ENCODE data around the gene SORCS1.

Gene SORCS1

GRCh38 chr10:106826716-106827115, 337.8 kb downstream of the SORCS1 start:
- no peaks in the 10 kb centered on the region for H3F3A ChIP-seq (ENCODE audit: insufficient read depth)
- no peaks in the 10 kb centered on the region for H3K36me3 ChIP-seq (ENCODE audit: low read length)
- TF ChIP-seq EZH2phosphoT487 (conservative IDR thresholded peaks at IDR 0.05; ENCODE audit: low read length) (no peak), CTCF (IDR thresholded peaks at IDR 0.05; ENCODE audit: insufficient read depth, low read length, poor library complexity, severe bottlenecking) (no peak)
- H3K27me3 ChIP-seq (ENCODE audit: low read length), result no peaks in the 10 kb centered on the region
- no peak overlapping the region for H3K4me3 ChIP-seq (ENCODE audit: insufficient read depth, low read length, poor library complexity, severe bottlenecking)
- H2AFZ ChIP-seq (ENCODE audit: low read depth, low read length, severe bottlenecking), result no peak overlapping the region
- H3K79me2 ChIP-seq (ENCODE audit: insufficient read depth, low read length), result no peaks in the 10 kb centered on the region
- no peaks in the 10 kb centered on the region for H4K20me1 ChIP-seq (ENCODE audit: low read depth, low read length)
- H3K27ac ChIP-seq (ENCODE audit: low read depth, low read length), result no peak overlapping the region
- H3K9me2 ChIP-seq (replicated peaks; ENCODE audit: insufficient read depth, low read length), result no peaks in the 10 kb centered on the region
- H3K9ac ChIP-seq (ENCODE audit: low read length), result no peak overlapping the region
- no peaks in the 10 kb centered on the region for H3K9me3 ChIP-seq (ENCODE audit: insufficient read depth, low read length)
- no peak overlapping the region for H3K4me2 ChIP-seq (ENCODE audit: low read depth, low read length, poor library complexity, severe bottlenecking)

GRCh38 chr10:106825576-106826364, 338.7 kb downstream of the SORCS1 start:
- Histone ChIP-seq H3K9ac (ENCODE audit: low read length) (no peak overlapping the region), H3K9me2 (replicated peaks; ENCODE audit: insufficient read depth, low read length) (no peaks in the 10 kb centered on the region), H3K27me3 (ENCODE audit: low read length) (no peaks in the 10 kb centered on the region), H4K20me1 (ENCODE audit: low read depth, low read length) (no peaks in the 10 kb centered on the region), H3K4me2 (ENCODE audit: low read depth, low read length, poor library complexity, severe bottlenecking) (no peak overlapping the region), H3F3A (ENCODE audit: insufficient read depth) (no peaks in the 10 kb centered on the region), H2AFZ (ENCODE audit: low read depth, low read length, severe bottlenecking) (no peak overlapping the region), H3K9me3 (ENCODE audit: insufficient read depth, low read length) (no peaks in the 10 kb centered on the region), H3K36me3 (ENCODE audit: low read length) (no peaks in the 10 kb centered on the region), H3K27ac (ENCODE audit: low read depth, low read length) (no peak overlapping the region), H3K4me3 (ENCODE audit: insufficient read depth, low read length, poor library complexity, severe bottlenecking) (no peak overlapping the region), H3K79me2 (ENCODE audit: insufficient read depth, low read length) (no peaks in the 10 kb centered on the region)
- no peak for TF ChIP-seq EZH2phosphoT487 (conservative IDR thresholded peaks at IDR 0.05; ENCODE audit: low read length)
- no peak for TF ChIP-seq CTCF (IDR thresholded peaks at IDR 0.05; ENCODE audit: insufficient read depth, low read length, poor library complexity, severe bottlenecking)

- Histone ChIP-seq H3K27me3 (ENCODE audit: low read length) (no peaks in the 10 kb centered on the region), H3K9ac (ENCODE audit: low read length) (no peak overlapping the region), H3F3A (ENCODE audit: insufficient read depth) (no peaks in the 10 kb centered on the region), H3K4me2 (ENCODE audit: low read depth, low read length, poor library complexity, severe bottlenecking) (no peak overlapping the region), H4K20me1 (ENCODE audit: low read depth, low read length) (no peaks in the 10 kb centered on the region), H2AFZ (ENCODE audit: low read depth, low read length, severe bottlenecking) (no peak overlapping the region), H3K36me3 (ENCODE audit: low read length) (no peaks in the 10 kb centered on the region), H3K4me3 (ENCODE audit: insufficient read depth, low read length, poor library complexity, severe bottlenecking) (no peak overlapping the region), H3K79me2 (ENCODE audit: insufficient read depth, low read length) (no peaks in the 10 kb centered on the region), H3K9me3 (ENCODE audit: insufficient read depth, low read length) (no peaks in the 10 kb centered on the region), H3K9me2 (replicated peaks; ENCODE audit: insufficient read depth, low read length) (no peaks in the 10 kb centered on the region), H3K27ac (ENCODE audit: low read depth, low read length) (no peak overlapping the region)
- TF ChIP-seq EZH2phosphoT487 (conservative IDR thresholded peaks at IDR 0.05; ENCODE audit: low read length) (no peak), CTCF (IDR thresholded peaks at IDR 0.05; ENCODE audit: insufficient read depth, low read length, poor library complexity, severe bottlenecking) (no peak)
Measured at GRCh38 chr10:106820579-106820978, 343.9 kb downstream of the SORCS1 start.
